NCI-H748 treated with DMSO at 0.1 percent for 48 hours (cell line): Measurements from ENCODE around the gene ATXN1.
A peak's percentile ranks its signal among the peaks of the same experiment; 100 is the strongest.

Experiments used
- DNase-seq: peaks from one replicate; lab custom pipeline; 2025; lab: John Stamatoyannopoulos, UW

The ATXN1 gene

DNA sequence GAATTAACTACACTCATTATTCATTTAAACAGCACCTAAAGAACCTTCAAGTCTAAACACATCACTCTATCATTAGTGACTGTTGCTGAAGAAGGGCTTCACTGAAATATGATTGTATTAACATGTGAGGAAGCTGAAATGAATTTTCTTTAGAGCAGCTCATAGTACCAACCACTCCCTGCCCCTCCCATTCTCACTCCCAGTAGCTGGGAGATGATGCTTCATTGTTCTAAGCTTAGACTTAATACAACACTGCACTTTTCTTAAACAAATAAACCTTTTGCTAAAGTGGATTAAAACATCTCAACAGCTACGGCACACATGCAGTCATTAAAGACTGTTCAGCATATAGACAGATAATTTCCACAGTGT lies 63.1 kb downstream of the ATXN1 start:
- peak; percentile 88 for DNase-seq

- DNase-seq = no peak
Observed at GRCh38 chr6:16697437-16698161, 63.7 kb downstream of the ATXN1 start.

GRCh38 chr6:16696496-16696895 lies 64.8 kb downstream of the ATXN1 start:
- DNase-seq = no peak

DNA sequence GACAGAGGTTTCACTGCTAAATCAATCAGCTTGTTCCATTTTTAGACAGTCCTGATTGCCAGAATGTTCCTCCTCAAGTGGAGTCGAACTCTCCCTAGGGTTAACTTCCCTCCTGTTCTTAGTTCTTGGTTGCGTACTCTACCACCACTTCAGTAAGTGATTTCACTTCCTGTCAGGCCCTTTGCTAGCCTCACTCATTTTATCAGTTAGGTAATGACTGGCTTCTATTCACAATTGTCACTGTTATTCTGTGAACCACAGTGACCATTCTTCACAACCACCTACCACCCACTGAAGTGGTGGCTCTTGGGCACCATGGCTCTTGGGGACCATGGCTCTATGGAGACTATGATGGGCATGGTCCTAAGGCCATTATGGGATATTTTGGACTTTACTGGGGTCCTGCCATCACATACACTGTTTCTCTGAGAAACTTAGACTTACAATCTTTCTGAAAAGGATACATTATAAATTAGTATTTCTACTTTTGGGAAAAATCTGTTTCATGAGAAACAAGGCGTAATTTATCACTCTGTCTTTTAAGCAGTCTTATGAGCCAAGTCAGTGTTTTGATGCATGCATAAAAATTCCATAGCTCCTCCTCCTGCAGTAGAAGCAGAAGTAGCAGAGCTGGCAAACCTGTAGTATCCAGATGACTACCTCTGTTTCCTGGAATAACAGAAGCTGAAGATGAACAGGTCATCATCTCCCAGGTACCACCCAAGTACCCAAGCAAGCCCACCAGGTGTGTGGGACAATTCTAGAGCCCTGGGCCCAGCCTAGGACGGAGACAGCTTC lies 66.3 kb downstream of the ATXN1 start:
- no peak for DNase-seq

- DNase-seq = no peak
Observed at GRCh38 chr6:16691324-16691723, 69.9 kb downstream of the ATXN1 start.

GRCh38 chr6:16690608-16691142 lies 70.6 kb downstream of the ATXN1 start:
- DNase-seq = no peak

GRCh38 chr6:16689788-16690607 lies 71.3 kb downstream of the ATXN1 start:
- DNase-seq = no peak

GRCh38 chr6:16688984-16689636 lies 72.2 kb downstream of the ATXN1 start:
- DNase-seq = no peak

DNA sequence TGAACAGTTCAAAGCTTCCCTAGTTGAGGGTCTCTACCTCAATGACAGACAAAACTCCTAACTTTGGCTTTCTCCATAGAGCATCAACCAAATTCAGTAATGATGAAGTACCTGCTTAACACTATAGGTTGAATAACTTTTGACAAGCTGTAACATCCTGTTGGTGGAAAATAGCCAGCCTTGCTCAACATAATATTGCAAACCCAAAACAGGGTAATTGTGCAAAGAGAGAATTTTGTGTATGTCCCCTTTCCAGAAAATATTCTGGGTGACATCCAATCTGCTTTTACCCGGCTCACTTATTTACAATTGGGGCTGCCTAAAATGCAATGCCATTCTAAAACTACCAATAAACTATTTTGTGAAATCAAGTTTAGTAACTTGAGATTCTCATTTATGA lies 72.8 kb downstream of the ATXN1 start:
- no peak for DNase-seq

DNA sequence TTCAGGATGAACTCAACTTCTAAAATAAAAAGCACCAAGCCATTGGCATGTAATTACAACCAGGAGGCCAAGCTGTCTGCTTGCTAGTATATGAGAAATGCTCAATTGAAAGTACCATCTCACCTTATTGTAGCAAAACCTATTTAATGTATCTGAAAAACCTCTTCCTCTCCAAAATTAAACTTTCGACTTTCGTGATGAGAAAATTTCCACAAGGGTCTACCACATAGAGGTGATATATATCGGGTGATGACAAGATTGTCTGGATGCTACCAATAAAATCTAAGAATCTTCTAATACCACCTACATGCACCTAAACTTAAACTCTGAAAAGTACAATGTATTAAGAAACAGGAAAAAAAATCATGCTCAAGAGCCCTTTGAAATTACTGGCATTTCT lies 74.2 kb downstream of the ATXN1 start:
- DNase-seq = no peak

GRCh38 chr6:16684896-16685554 lies 76.2 kb downstream of the ATXN1 start:
- DNase-seq = no peak

DNA sequence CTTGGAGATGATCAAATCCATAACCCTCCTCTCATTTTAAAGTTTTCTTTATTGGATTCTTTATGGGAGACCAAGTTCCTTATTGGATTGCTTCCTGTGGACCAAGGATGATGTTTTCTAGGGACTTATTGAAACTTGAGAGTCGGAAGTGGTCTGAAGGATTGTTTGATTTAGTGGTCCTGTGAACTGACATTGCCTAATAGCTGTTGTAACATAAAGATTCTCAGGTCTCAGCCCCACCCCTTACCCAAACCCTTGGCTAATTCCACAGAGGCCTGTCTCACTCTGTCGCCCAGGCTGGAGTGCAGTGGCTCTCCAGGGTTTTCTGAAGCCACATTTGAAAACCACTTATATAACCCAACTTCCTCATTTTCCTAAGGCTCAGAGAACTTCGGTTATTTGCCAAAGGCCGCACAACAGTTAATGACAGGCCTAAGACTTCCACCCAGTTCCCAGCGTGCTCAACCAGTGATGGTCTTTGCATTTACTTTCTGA lies 77.0 kb downstream of the ATXN1 start:
- DNase-seq = no peak

- no peak for DNase-seq
Observed at GRCh38 chr6:16683641-16684194, 77.5 kb downstream of the ATXN1 start.

GRCh38 chr6:16681260-16681873 lies 79.9 kb downstream of the ATXN1 start:
- no peak for DNase-seq

DNA sequence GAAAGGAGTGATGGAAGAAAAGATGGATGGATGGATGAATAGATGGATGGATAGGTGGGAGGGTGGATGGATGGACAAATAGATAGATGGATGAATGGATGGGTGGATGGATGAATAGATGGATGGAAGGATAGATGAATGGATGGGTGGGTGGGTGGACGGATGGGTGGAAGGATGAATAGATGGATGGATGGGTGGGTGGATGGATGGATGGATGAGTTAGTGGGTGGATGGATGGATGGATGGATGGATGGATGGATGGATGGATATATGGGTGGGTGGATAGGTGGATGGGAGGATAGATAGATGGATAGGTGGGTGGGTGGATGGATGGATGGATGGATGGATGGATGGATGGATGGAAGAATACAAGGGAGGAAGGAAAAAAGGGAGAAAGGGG lies 82.2 kb downstream of the ATXN1 start:
- no peak for DNase-seq

DNA sequence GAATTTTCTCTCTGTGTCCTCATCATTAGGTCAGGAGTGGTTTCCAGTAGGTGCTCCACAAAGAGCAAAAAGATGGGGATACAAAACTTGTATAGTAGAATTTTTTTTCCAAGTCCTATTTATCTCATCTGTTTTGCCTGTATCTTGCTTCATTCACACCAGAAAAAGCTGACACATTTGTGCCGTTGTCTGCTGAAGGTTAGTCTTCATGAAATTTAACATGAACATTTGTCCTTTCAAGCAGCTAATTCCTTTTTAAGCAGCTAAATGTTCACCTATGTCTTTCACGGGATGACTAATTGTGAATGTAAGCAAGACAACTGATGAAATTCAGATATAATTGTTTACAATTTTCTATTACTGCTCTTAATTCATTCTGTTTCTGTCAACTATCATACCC lies 83.8 kb downstream of the ATXN1 start:
- DNase-seq = no peak

- no peak for DNase-seq
Observed at GRCh38 chr6:16676978-16677377, 84.3 kb downstream of the ATXN1 start.

DNA sequence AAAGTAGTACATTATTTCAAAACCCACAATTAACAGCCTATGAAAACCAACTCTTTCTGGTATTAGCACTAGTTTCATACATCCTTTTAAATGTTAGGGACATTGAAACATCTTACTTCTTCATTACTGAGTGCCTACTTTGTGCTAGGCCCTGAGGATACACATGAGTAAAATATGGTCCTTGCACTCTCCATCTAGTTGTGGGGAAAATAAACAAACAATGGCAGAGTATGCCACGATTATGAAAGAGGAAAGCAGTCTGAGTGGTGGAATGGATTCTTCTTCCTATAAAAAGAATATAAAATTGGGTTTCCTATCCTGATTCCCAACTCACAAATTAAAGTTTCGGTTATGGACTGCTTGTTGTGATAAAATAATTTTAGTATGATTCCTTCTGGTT lies 84.9 kb downstream of the ATXN1 start:
- DNase-seq = no peak

DNA sequence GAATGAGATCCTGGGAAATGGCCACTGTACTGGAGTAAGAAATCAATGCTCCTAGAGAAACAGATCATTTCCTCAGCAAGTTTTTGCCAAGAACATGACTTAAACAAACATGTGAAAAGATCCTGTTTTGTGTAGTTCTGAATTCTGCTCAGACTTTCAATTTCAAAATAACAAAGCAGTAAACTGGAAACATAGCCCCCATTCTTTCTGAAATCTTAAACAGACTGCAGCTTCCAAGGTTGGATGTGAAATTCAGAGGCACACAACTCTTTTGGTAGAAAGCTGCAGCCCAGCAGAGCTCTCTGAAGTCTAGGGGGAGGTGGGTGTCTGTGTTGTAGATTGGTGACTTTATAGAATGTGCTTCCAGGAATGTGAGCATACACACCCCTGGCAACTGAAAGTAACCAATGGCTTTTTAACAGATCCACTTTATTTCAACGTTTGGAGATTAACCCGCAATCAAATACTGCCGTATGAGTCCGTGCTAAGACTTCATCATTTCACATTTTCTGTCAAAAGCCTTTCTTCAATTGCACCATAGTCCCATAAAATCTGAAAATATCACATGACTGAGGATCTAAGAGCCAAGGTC lies 86.4 kb downstream of the ATXN1 start:
- no peak for DNase-seq
